Vagina (tissue), 2 donors: ENCODE measurements around the gene OIT3. TPM values are rescaled to one million over a fixed set of nuclear protein-coding genes. Genes with fewer than 3 reads are reported as not detected.

Experiments used
- DNase-seq, 2 donors: peaks; one replicate each; pipeline ENCODE4 v3.0.0-alpha.2; 2017; ENCODE audit errors: extremely low spot score in 2 of 2
- H3K27ac ChIP-seq: fragments of 200-600 bp; sonication (generic); one replicate; pipeline ENCODE4 v1.5.1; 2019
- H3K27me3 ChIP-seq: fragments of 200-600 bp; sonication (generic); one replicate; pipeline ENCODE4 v1.5.1; 2019
- H3K36me3 ChIP-seq, 2 donors: fragments of 200-600 bp; sonication (generic); one replicate each; pipeline ENCODE4 v1.5.1; 2017 to 2019
- H3K4me1 ChIP-seq: fragments of 200-600 bp; sonication (generic); one replicate; pipeline ENCODE4 v1.5.1; 2019
- H3K4me3 ChIP-seq, 2 donors: fragments of 200-600 bp; sonication (generic); 1 replicate in 1 of 2; 2 replicates in 1 of 2; pipeline ENCODE4 v1.5.1; 2016 to 2019
- H3K9me3 ChIP-seq: fragments of 200-600 bp; sonication (generic); one replicate; pipeline ENCODE4 v1.5.1; 2019
- CTCF ChIP-seq, 3 experiments: fragments of 450-650 bp in 2 of 3; fragments of 200-600 bp in 1 of 3; sonication (generic) in 1 of 3; IDR thresholded peaks; one replicate each; pipeline ENCODE4 v1.5.1; 2017 to 2019; ENCODE audit warnings: antibody characterized with exemption in 3 of 3, mild to moderate bottlenecking in 2 of 3, moderate library complexity in 2 of 3
- POLR2A ChIP-seq, 2 donors: fragments of 450-650 bp; IDR thresholded peaks; one replicate each; pipeline ENCODE4 v1.6.1; 2017; ENCODE audit warnings: antibody characterized with exemption in 2 of 2, mild to moderate bottlenecking in 2 of 2, moderate library complexity in 2 of 2
- POLR2AphosphoS5 ChIP-seq, 2 donors: sonication (generic); formaldehyde crosslinking; IDR thresholded peaks; one replicate each; pipeline ENCODE4 v1.9.0; 2017; ENCODE audit warnings: antibody characterized with exemption in 2 of 2, mild to moderate bottlenecking in 2 of 2, low read depth in 1 of 2; ENCODE audit not compliant: insufficient read depth in 1 of 2
- intact Hi-C: fragments of 100-400 bp; cut with DNase I; formaldehyde crosslinking; loops from one replicate; pipeline ENCODE4 v1.15.1; 2023
- total RNA-seq: library from RNA; depleted of rRNA; stranded (reverse); fragments of >200 nt; gene quantifications from one replicate; pipeline ENCODE4 v1.2.3, GENCODE V29; 2016

OIT3 gene
- total RNA-seq, 1 donor from 2014 or later, result not detected

- no peak overlapping the region for H3K4me3 ChIP-seq
- no peaks in the 10 kb centered on the region for H3K4me1 ChIP-seq
- H3K27me3 ChIP-seq, result no peaks in the 10 kb centered on the region
- H3K36me3 ChIP-seq, result peaks cover 0 to 4% of the 10 kb centered on the region in 2 donors
- no peaks in the 10 kb centered on the region for H3K9me3 ChIP-seq
- H3K27ac ChIP-seq, result no peak overlapping the region
- TF ChIP-seq POLR2A (IDR thresholded peaks at IDR 0.05), result no peak
- no peak for TF ChIP-seq POLR2AphosphoS5 (IDR thresholded peaks at IDR 0.05; ENCODE audit: insufficient read depth in 1 of 2, low read depth in 1 of 2)
- no peak for TF ChIP-seq CTCF (IDR thresholded peaks at IDR 0.05)
- intact Hi-C loops, result no loop called here
- DNase-seq, result no peak
Measured at GRCh38 chr10:72886621-72887020, 6.9 kb upstream of the OIT3 start.

GRCh38 chr10:72887043-72887442 lies 6.5 kb upstream of the OIT3 start:
- Histone ChIP-seq H3K36me3 (peaks cover 0 to 4% of the 10 kb centered on the region in 2 donors), H3K27me3 (no peaks in the 10 kb centered on the region), H3K4me1 (no peaks in the 10 kb centered on the region), H3K27ac (no peak overlapping the region), H3K4me3 (no peak overlapping the region), H3K9me3 (no peaks in the 10 kb centered on the region)
- TF ChIP-seq CTCF (IDR thresholded peaks at IDR 0.05) (no peak), POLR2A (IDR thresholded peaks at IDR 0.05) (no peak), POLR2AphosphoS5 (IDR thresholded peaks at IDR 0.05; ENCODE audit: insufficient read depth in 1 of 2, low read depth in 1 of 2) (no peak)
- intact Hi-C loops, result no loop called here
- no peak for DNase-seq

GRCh38 chr10:72888151-72888638 lies 5.3 kb upstream of the OIT3 start:
- no peak for TF ChIP-seq POLR2A (IDR thresholded peaks at IDR 0.05)
- TF ChIP-seq CTCF (IDR thresholded peaks at IDR 0.05), result no peak
- no peak for TF ChIP-seq POLR2AphosphoS5 (IDR thresholded peaks at IDR 0.05; ENCODE audit: insufficient read depth in 1 of 2, low read depth in 1 of 2)
- no peak for DNase-seq
- Histone ChIP-seq H3K4me1 (no peaks in the 10 kb centered on the region), H3K27ac (no peak overlapping the region), H3K9me3 (no peaks in the 10 kb centered on the region), H3K4me3 (no peak overlapping the region), H3K36me3 (peaks cover 0 to 4% of the 10 kb centered on the region in 2 donors), H3K27me3 (no peaks in the 10 kb centered on the region)
- intact Hi-C loops, result no loop called here

GRCh38 chr10:72889391-72889831 lies 4.1 kb upstream of the OIT3 start:
- Histone ChIP-seq H3K9me3 (no peaks in the 10 kb centered on the region), H3K36me3 (peaks cover 0 to 4% of the 10 kb centered on the region in 2 donors), H3K27me3 (no peaks in the 10 kb centered on the region), H3K4me1 (no peaks in the 10 kb centered on the region), H3K4me3 (no peak overlapping the region), H3K27ac (no peak overlapping the region)
- TF ChIP-seq POLR2AphosphoS5 (IDR thresholded peaks at IDR 0.05; ENCODE audit: insufficient read depth in 1 of 2, low read depth in 1 of 2), result peak in 1 of 2 donors; percentile 83
- TF ChIP-seq CTCF (IDR thresholded peaks at IDR 0.05), result no peak
- no peak for DNase-seq
- intact Hi-C loops, result no loop called here

GRCh38 chr10:72890086-72890485 lies 3.5 kb upstream of the OIT3 start:
- Histone ChIP-seq H3K4me3 (no peak overlapping the region), H3K36me3 (peaks cover 0 to 4% of the 10 kb centered on the region in 2 donors), H3K4me1 (no peaks in the 10 kb centered on the region), H3K9me3 (no peaks in the 10 kb centered on the region), H3K27me3 (no peaks in the 10 kb centered on the region), H3K27ac (no peak overlapping the region)
- DNase-seq, result no peak
- intact Hi-C loops, result no loop called here
- TF ChIP-seq POLR2A (IDR thresholded peaks at IDR 0.05), result no peak
- TF ChIP-seq POLR2AphosphoS5 (IDR thresholded peaks at IDR 0.05; ENCODE audit: insufficient read depth in 1 of 2, low read depth in 1 of 2), result no peak
- TF ChIP-seq CTCF (IDR thresholded peaks at IDR 0.05), result no peak
